NCI-H748 treated with DMSO at 0.1 percent for 48 hours (cell line): ENCODE data around the gene LCE3A.
"Not testable (repeated sequence)": the region's sequence is repeated elsewhere in the genome, so short reads cannot be mapped to it uniquely, and the experiment has no call there.

Source experiments
- DNase-seq: peaks from one replicate; lab custom pipeline; 2025; lab: John Stamatoyannopoulos, UW

Gene LCE3A, protein sequence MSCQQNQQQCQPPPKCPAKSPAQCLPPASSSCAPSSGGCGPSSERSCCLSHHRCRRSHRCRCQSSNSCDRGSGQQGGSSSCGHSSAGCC

DNA sequence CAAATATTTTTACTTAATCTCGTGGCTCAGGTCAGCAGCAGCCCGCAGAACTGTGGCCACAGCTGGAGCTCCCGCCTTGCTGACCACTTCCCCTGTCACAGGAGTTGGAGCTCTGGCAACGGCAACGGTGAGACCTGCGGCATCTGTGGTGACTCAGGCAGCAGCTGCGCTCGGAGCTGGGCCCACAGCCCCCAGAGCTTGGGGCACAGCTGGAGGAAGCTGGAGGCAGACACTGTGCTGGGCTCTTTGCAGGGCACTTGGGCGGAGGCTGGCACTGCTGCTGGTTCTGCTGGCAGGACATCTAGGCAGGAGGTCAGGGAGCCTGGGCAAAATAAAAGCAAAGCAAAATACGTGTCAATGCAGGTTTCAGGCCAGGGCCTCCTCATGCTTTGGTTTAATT lies at the start of gene LCE3A:
Gene LCE3A, minus strand, starts transcription at position 301 of the 400 bp plus-strand sequence. Its CDS starts 0 bp downstream, at position 301.
- DNase-seq = no peak

- no peak for DNase-seq
These were observed 44.7 kb upstream of the LCE3A start for GRCh38 chr1:152667648-152668047.

- DNase-seq = not testable (repeated sequence)
These were observed 43.3 kb upstream of the LCE3A start for GRCh38 chr1:152666171-152666570.

DNA sequence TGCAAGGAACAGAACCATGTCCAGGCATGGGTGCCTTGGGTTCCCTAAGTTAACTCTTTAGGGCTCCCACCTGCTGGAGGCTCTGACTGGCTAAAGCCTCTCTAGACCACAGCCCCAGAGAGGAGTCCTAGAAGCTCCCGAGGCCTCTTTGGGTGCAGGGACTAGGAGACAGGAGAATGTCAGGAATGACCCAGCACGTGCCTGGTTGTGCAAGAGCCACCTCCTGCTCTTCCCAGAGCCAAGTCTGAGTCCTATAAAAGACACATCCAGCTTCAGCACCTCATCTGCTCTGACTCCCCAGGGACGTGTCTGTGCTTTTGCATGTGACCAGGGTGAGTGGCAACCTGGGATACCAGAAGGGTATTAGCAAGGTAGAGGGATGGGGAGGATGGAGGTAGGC lies 40.2 kb upstream of the LCE3A start, which contains the start of gene LCE2D:
Gene LCE2D, plus strand, starts transcription at position 283 of the 400 bp plus-strand sequence. CDS start 726 bp downstream, outside the sequence.
- DNase-seq = no peak

DNA sequence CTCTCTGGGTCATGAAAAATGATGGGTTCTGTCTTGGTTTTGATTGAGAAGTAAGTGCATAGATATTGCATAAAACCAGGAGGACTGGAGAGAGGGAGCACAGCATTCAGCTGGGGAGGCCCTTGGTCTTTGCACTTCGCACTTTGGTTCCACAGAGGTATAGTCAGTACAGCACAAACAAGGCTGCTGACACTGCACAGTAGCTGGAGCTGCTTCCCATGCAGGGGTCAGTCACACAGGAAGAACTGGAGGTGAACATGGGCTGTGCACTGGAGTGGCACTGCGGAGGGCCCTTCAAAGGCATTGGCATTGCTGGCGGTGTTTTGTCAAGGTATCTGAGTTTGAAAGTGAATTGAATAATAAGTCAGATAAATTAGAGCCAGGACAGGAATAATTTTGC lies 35.7 kb upstream of the LCE3A start:
- no peak for DNase-seq

DNA sequence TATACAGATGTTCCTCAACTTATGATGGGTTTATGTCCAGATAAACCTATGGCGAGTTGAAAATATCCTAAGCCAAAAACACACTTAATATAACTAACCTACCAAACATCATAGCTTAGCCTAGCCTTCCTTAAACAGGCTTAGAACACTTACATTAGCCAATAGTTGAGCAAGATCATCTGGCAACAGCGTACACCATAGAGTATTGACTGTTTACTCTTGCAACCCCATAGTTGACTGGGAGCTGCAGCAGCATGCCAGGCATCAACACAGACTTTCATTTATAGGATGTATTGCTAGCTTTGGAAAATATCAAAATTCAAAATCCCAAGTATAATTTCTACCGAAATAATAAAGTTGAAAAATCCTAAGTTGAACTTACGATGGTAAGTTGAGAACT lies 34.8 kb upstream of the LCE3A start:
- DNase-seq = no peak

GRCh38 chr1:152656459-152656858 lies 33.6 kb upstream of the LCE3A start:
- DNase-seq = no peak

GRCh38 chr1:152654110-152654509 lies 31.2 kb upstream of the LCE3A start:
- peak; percentile 24 for DNase-seq

- DNase-seq = no peak
These were observed 23.8 kb upstream of the LCE3A start for GRCh38 chr1:152646656-152647055.

DNA sequence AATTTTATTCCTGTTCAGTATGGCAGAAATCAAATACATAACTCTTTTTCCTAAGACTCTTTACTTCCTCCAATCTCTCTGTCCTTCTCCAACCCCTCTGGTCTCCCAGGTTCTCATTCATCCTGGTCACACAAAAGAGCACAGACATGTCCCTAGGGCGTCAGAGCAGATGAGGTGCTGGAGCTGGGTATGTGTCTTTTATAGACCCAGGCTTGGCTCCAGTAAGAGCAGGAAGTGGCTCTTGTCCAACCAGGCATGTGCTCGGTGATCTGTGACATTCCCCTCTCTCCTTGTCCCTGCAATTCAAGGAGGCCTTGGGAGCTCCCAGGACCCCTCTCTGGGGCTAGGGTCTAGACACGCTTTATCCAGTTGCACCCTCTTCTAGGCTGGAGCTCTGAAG lies 22.2 kb upstream of the LCE3A start:
- DNase-seq = no peak

DNA sequence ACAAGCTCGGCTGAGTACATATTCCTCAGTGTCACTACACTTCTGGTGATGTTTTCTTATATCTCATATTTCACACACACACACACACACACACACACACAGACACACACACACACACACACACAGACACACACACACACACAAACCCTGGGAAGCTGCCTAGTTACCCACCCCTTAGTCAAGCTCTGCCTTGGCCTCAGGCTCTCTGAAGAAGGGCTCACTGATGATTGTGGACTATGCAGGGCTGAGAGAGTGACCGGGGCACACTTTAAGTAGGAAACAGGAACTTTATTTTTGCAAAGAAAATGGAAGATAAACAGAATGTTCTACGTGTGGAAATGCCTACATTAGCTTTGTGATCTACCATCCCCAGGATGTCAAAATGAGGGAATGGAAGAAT lies 21.0 kb upstream of the LCE3A start:
- DNase-seq = no peak

DNA sequence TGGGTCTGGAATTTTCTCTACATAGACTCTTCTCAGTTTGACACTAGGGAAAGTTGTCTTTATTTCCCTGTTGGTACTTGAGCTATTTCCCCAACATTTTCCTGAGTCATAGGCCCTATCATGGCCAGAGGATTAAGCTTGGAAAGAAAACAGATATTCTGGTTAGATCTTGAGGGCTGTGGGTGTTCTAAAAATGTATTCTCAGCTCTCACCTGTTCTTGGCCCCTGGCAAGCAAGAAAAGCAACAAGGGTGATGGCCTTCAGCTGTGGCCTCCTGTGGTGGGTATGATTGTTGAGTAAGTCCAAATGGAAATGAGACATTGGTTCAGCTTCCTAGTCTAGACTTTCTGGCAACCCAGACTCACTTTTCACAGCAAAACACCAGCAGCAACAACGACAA lies 17.4 kb upstream of the LCE3A start:
- DNase-seq = no peak

GRCh38 chr1:152630596-152630995 lies 7.7 kb upstream of the LCE3A start:
- DNase-seq = no peak

GRCh38 chr1:152626744-152627143 lies 3.8 kb upstream of the LCE3A start:
- no peak for DNase-seq

DNA sequence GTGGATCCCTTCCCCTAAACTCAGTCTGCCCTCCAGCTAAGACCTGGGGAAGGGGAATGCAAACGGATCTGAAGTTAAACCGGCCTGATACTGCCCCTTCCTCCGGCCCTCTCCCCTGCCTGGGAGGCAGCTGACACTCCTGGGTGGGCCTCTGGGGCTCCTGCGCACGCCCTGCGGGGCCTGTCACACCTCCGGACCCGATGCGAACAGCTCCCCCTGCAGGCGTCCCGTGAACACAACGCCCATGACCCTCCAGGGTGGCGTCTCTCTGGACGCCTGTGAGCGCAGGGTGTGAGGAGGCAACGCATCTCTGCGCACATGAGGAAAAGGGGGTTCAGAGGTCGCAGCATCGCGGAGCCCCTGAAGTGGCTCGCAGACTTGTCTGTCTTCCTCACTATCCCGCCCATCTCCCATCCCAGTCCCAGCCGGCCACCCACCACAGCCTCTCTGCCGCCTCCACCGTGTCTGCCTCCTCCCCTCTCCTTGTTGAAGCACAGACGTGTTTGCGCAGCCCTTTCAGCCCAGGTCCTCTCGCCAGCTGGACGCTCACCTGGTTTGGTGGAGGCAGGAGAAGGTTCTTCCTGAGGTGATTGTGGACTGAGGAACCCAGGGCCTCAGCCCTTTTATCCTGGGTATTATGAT lies 421 bp upstream of the LCE3A start:
- DNase-seq = no peak

- DNase-seq = no peak
These were observed 910 bp downstream of the LCE3A start for GRCh38 chr1:152621993-152622392.

- DNase-seq = no peak
These were observed 9.4 kb downstream of the LCE3A start, which contains the start of gene LCE3B for GRCh38 chr1:152613511-152613910. Gene LCE3B (plus strand): TSS chr1:152613811. CDS start chr1:152613811, 0 bp downstream.

DNA sequence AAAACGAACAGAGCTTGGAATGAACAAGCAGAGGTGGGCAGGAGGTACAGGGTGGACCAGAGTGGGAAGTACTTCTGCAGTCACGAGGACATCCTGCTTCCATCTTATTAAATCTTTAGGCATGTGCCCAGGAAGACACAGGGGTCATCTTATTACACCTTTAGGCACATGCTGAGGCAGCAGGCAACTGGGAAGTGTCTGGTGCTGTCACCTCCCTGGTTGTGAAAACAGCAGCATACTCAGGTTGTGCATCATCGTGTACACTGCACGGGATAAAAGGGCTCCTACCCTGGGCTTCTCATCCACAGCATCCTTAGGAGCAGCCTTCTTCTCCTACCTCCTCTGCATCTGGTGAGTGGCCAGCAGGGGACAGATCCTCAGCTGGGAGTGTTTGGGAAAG lies 23.0 kb downstream of the LCE3A start, which contains the start of gene LCE3C:
Gene LCE3C, plus strand, starts transcription at position 301 of the 400 bp plus-strand sequence. CDS start 498 bp downstream, outside the sequence.
- DNase-seq = no peak

DNA sequence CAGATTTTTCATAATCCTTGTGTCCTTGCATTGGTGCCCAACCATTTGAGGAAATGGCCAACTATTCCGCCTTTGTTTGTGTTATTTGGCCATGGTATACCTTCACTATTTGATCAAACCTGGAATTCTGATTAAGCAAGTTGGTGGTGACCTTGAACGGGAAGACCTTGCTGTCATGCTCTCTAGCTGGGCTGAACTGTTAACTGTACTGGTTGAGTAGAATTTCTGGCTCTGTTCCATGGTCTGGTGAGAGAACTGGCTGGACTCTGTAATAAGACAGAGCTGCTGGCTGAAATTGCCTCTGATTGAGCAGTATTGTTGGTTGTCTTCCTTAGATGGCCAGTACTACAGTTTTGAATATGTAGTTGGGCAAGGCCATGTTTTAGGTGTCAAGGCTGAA lies 25.9 kb downstream of the LCE3A start:
- no peak for DNase-seq

DNA sequence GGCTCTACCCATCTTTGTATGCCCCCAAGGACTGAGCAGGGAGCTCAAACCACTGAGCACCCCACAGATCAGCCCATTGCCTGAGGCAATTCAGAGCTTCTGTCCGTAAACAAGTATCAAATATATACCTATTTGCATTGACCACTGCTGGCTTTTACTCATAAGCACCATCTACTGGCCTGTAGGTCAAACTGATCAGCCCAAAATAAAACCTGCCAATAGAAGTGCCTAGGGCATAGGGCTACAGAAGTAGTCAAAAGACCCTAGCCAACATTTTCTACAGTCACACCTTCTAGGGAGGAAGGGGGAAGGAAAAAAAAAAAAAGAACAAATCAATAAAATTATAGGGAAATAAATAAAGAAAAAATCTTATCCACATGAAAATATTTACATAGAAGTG lies 37.3 kb downstream of the LCE3A start:
- no peak for DNase-seq

- DNase-seq = no peak
These were observed 40.3 kb downstream of the LCE3A start for GRCh38 chr1:152582647-152583046.

- no peak for DNase-seq
These were observed 42.5 kb downstream of the LCE3A start, which contains the start of gene LCE3D for GRCh38 chr1:152580433-152580832. Gene LCE3D (minus strand): TSS chr1:152580516. CDS start chr1:152579936, 580 bp downstream.

DNA sequence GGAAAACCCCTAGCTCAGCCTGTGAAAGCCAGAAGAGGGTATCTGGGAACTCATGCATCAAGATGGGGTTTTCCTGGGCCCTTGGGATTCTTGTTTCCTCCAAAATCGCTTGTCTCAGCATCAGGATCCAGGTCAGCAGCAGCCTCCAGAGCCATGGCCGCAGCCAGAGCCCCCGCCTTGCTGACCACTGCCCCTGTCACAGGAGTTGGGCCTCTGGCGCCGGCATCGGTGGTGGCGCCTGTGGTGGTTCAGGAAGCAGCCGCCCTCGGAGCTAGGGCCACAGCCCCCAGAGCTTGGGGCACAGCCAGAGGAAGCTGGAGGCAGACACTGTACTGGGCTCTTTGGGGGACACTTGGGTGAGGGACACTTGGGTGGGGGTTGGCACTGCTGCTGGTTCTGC lies 43.4 kb downstream of the LCE3A start:
- not testable (repeated sequence) for DNase-seq

GRCh38 chr1:152577168-152577567 lies 45.7 kb downstream of the LCE3A start:
- no peak for DNase-seq
